DMS153 treated with DMSO at 0.1 percent for 48 hours (cell line): Measurements from ENCODE around the gene CCDC9B.

ENCODE experiments used
- DNase-seq: peaks from one replicate; lab custom pipeline; 2025; ENCODE audit not compliant: unreplicated experiment; lab: John Stamatoyannopoulos, UW

Gene CCDC9B

DNA sequence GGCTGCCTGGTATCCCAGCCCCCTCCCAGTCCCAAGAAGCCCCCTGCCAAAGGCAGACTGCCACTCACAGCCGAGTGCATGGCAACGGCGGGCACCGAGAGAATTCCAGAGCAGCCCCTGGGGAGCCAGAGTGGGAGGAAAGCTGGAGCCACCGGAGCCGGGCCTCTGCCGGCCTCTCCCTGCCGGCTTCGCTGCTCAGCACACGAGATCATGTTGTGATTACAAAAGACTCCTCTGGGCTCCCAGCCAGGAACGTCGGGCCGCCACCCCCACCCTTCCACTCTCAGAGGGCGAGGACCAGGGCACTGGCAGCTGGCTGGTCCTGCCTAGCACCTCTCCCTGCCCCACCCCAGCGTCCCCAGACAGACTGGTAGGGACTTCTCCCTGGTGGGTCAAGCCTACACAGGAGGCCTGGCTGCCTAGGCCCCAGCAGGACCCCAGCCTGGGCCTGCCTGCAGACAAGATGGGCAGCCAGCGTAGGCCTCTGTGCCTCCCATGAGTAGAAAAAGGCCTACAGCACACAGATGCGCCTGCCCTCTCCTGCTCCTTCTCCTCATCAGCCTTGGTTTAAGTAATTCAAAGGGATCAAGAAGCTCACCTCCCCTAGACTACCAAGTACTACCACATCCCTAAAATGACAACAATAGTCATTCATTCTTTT lies at the start of gene CCDC9B:
TSS of gene CCDC9B (minus strand) at position 200 of the 661 bp plus-strand sequence. CDS start at position 80, 120 bp downstream.
- DNase-seq, result peak; percentile 59

- DNase-seq, result no peak
Observed at GRCh38 chr15:40389824-40390595, 49.3 kb upstream of the CCDC9B start.

- no peak for DNase-seq
Observed at GRCh38 chr15:40388941-40389823, 48.4 kb upstream of the CCDC9B start.

DNA sequence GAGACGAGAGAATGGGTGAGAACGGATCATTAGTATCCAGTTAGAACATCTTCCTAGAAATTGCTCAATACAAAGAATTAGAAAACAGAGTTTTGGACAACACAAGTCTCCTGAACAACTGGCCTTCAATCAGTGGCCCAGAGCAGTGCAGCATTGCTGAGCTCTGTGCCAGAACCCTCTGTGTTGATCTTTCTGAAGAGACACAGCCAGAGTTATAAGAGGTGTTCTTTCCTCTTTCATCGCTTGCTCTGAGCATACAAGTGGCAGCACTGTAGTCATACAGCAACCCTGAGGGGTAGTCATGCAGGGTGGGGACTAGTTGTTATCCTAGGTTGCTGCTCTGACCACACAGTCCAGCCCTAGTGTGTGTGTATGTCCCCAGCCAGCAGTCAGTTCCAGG lies 45.7 kb upstream of the CCDC9B start:
- no peak for DNase-seq

GRCh38 chr15:40382580-40383456 lies 42.1 kb upstream of the CCDC9B start, which contains the start of gene KNSTRN:
Gene KNSTRN (plus strand): TSS chr15:40382721. CDS start chr15:40382836, 115 bp downstream.
- DNase-seq, result peak; percentile 42

- DNase-seq, result no peak
Observed at GRCh38 chr15:40381818-40382529, 41.2 kb upstream of the CCDC9B start.

GRCh38 chr15:40380636-40381035 lies 39.9 kb upstream of the CCDC9B start:
- no peak for DNase-seq

DNA sequence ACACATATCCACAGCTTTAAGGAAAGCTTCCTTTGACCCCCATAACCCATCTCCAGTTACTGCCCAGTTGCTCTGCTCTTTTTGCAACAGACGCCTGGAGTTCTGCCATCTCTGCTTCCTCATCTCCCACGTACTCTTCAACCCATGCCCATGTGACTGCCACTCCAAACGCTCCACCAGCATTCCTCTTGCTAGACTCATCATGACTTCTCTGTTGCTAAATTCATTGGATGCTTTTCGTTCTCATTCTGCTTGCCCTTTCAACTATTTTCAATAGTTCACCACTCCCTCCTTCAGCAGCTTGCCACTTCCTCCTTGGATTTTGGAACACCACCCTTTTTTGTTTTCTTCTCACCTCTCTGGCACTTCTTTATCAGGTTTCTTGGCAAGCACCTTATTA lies 39.1 kb upstream of the CCDC9B start:
- no peak for DNase-seq

DNA sequence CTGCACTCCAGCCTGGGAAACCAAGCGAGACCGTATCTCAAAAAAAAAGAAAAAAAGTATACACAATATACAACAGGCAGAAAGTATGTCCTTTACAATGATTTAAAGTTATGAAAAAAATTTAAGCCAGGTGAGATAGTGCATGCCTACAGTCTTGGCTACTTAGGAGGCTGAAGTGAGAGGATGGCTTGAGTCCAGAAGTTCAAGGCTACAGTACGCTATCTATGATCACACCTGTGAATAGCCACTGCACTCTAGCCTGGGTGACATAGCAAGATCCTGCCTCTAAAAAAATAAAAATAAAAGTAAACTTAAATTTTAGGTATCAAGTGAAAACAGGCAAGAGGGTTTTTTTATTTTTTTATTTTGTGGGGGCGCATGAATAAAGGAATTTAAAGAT lies 38.6 kb upstream of the CCDC9B start:
- no peak for DNase-seq

DNA sequence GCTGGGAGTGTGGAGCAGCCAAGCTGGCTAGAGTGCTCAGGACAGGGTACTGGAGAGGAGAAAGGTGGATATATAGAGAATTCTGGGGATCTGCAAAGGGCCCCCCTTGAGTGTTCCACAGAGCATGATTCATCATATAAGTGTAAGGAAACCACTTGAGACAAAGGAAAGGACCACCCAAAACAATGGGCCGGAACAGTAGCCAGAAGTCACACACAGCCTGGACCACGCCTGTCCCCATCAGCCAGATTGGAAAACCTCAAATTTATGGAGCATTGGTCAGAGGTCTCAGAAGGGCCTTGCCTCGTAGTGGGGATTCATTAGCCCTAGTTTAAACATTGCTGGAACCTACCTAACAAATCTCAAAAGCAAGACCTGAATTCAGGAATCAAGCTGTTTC lies 36.9 kb upstream of the CCDC9B start:
- no peak for DNase-seq

- DNase-seq, result no peak
Observed at GRCh38 chr15:40372981-40373380, 32.2 kb upstream of the CCDC9B start.

DNA sequence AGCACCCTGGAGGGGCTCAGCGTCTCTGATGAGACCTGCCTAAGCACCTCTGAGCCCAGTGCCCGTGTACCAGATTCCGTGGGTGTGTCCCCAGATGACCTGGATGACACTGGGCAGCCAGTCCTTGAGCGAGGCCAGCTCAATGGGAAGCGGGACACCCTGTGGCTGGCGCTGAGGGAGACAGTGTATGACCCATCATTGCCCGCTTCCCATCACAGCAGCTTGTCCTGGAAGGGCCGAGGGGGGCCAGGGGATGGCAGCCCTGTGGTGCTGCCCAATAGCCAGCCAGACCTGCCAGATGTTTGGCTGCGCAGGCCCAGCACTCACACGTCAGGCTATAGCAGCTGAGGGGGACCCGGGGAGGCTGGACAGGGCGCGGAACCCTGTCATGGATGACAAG lies 29.2 kb upstream of the CCDC9B start:
- DNase-seq, result no peak

DNA sequence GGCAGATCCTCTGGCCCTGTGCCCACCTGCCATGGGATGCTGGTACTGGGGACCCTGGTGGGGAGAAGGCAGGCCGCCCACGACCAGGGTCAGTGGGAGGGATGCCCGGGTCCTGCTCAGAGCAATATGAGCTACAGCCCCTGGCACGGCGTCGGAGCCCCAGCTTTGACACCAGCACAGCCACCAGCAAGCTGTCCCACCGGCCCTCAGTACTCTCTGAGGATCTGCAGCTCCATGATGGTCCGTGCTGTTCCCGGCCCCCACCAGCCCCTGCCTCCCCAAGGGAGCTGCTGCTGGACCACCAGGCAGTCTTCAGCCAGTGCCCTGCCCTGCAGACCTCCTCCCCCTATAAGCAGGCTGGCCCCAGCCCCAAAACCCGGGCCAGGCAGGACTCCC lies 28.7 kb upstream of the CCDC9B start:
- DNase-seq, result no peak

DNA sequence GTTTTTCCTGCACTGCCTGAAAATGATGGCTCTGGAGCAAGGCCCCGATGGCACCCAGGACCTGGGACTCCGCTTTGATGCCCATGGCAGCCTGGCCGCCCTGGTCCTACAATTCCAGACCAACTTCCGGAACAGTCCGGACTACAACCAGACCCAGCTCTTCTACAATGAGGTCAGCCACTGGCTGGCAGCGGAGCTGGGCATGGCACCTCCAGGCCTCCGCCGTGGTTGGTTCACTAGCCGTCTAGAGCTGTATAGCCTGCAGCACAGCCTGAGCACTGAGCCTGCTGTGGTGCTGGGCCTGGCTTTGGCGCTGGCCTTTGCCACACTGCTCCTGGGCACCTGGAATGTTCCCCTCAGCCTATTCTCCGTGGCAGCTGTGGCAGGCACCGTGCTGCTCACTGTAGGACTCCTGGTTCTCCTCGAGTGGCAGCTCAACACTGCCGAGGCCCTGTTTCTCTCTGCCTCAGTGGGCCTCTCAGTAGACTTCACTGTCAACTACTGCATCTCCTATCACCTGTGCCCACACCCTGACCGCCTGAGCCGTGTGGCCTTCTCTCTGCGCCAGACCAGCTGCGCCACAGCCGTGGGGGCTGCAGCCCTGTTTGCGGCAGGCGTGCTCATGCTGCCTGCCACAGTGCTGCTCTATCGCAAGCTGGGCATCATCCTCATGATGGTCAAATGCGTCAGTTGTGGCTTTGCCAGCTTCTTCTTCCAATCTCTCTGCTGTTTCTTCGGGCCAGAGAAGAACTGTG lies 28.2 kb upstream of the CCDC9B start:
- no peak for DNase-seq

GRCh38 chr15:40367686-40368611 lies 27.2 kb upstream of the CCDC9B start:
- DNase-seq, result peak; percentile 64

GRCh38 chr15:40367371-40367685 lies 26.6 kb upstream of the CCDC9B start:
- no peak for DNase-seq

- DNase-seq, result no peak
Observed at GRCh38 chr15:40366457-40367370, 26.0 kb upstream of the CCDC9B start.
